HG03095 (cell line): ENCODE measurements around the gene TMSB4X.
"Not testable (repeated sequence)": the region's sequence is repeated elsewhere in the genome, so short reads cannot be mapped to it uniquely, and the experiment has no call there.

Experiments
- ATAC-seq: cut with Tn5 transposase; IDR thresholded peaks from one replicate; pipeline ENCODE4 v1.9.1; 2021; ENCODE audit warnings: moderate library complexity; ENCODE audit not compliant: unreplicated experiment

Gene TMSB4X

DNA sequence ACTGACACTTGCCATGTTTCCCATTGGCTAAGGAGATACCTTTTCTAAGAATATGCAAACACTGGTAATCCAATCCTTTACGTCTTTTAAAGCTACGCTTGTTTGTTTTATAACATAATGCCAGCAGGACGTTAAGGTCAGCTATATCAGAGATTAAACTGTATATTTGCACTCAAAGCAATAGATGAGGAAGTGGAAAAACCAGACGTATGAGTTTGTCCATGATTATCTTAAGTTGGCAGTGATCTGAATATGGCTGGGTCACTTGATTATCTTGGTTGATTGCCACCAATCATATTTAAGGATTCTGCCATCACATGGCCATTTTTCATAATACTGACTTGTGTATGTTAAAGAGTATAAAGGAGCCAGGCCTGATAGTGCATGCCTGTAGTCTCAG is 19.4 kb downstream of the TMSB4X start:
- no peak for ATAC-seq

DNA sequence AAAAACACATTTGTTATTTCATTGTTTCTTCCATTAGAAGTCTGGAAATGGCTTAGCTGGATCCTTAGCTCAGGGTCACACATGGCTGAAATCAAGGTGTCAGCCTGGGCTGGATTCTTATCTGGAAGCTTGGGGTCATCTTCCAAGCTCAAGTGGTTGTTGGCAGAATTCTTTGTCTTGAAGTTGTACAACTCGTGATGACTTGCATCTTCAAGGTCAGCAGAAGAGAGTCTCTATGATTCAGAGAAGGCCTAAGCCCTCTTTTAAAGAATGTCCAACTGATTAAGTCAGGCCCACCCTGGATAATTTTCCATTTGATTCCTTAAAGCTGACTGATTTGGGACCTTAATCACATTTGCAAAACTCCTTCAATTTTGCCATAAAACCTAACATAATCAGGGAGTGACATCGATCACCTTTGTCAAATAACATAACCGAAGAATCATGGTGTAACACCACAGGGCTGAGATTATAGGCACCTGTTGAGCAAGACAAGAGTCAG is 22.1 kb downstream of the TMSB4X start:
- no peak for ATAC-seq

DNA sequence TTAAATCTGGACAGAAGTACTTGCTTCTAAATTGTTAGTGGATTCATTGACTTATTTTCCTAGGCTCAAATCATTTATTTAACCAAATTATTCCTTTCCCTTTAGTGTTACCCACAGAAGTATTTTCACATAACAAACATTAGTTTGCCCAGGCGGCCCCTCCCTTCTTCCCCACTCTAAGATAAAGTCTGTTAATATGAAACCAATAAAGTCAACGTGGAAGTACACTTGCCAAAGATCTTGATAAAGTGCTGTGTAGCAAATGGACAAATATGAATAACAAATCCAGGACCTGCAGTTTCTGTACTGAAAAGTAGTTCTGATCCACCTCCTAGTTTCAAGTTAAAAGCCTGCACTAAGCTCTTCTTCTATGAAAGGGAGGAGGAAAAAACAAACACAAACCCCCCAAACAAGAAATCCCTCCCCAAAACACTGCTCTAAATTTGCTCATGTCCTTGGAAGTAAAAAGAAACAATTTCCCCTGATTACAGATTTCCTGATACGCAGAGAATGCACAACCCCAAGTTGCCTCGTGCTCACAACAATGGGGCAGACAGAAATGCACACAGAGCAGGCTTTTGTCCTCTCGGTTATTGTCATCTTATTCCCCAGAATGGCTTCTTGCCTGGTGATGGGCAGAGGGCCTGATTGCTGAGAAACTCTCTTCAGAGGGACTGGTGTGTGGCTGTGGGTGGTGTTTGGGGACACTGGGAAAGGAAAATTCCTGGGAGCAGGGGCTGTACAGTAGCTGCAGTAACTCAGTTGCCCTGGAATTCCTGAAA is 23.2 kb downstream of the TMSB4X start:
- no peak for ATAC-seq

DNA sequence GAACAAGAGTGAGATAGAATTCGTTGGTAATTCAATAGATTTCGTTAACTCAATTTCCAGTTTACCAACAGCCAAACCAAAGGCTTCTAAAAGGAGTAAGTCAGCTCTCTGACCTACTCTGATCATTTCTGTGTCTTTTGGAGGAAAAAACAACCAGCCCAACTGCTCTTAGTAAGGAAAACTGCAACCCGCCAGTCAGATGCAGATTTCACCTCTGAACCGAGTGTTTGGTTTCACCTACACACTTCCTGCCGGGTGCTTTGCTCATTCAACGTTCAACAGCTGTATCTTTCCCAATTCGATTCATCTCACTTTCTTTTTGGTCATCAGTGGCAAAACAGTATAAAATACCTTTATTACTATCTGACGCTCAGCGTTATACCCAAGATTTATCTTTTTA is 24.5 kb downstream of the TMSB4X start:
- peak; percentile 45 for ATAC-seq

DNA sequence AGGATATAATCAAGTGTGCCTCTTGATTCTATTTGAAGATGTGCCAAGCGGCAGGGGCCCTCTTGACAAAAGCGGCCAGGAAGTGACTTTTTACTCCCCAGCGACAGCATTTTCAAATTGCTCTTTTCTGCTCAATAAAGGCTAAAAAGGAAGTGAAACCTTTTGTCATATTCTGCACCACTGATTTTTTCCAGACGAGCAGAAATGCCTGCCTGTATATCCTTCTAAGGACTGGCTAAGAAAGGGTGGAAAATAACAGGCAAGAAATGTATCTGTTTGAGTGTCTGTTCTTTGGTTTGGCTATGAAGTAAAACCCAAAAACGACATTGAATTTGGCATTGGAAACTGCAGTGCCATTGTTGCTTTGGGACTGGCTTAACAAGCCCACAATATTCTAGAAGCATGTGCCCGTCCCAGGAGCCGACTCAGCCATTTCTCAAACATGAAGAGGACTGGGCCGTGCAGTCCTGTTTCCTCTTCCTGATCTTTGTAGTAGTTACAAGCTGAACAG is 25.4 kb downstream of the TMSB4X start:
- ATAC-seq, result peak; percentile 41

DNA sequence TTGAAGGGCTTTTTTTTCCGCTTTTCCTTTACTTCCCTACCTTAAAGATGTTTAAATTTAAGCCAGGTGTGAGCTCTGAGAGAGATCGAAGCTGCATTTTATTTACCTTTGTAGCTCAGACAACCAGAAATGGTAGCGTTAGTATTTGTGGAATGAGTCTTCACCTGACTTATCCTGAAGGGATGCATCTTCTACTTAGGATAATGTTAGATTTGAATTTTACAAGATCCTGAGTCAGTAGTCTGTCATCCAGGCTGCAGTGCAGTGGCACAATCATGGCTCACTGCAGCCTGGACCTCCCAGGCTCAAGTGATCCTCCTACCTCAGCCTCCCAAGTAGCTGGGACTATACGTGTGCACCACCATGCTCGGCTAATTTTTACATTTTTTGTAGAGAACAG is 26.2 kb downstream of the TMSB4X start:
- ATAC-seq, result no peak

DNA sequence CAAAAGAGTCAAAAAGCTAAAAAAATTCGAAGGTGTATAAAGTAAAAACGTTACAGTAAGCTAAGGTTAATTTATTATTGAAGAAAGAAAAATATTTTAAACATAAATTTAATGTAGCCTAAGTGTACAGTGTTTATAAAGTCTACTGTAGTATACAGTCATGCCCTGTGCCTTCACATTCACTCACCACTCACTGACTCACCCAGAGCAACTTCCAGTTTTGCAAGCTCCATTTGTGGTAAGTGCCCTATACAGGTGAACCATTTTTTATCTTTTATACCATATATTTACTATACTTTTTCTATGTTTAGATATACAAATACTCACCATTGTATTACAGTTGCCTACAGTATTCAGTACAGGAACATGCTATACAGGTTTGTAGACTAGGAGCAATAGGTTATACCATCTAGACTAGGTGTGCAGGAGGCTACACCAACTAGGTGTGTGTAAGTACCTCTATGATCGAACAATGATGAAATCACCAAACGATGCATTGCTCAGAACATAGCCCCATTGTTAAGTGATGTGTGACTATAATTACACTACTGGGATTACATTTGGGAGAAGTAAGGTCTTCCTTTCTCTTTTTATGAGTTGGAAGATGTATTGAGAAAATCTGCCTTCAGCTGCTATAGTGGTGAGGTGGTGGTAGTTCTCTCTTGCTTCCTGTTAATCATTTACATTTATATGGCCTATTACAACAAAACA is 27.2 kb downstream of the TMSB4X start:
- no peak for ATAC-seq

DNA sequence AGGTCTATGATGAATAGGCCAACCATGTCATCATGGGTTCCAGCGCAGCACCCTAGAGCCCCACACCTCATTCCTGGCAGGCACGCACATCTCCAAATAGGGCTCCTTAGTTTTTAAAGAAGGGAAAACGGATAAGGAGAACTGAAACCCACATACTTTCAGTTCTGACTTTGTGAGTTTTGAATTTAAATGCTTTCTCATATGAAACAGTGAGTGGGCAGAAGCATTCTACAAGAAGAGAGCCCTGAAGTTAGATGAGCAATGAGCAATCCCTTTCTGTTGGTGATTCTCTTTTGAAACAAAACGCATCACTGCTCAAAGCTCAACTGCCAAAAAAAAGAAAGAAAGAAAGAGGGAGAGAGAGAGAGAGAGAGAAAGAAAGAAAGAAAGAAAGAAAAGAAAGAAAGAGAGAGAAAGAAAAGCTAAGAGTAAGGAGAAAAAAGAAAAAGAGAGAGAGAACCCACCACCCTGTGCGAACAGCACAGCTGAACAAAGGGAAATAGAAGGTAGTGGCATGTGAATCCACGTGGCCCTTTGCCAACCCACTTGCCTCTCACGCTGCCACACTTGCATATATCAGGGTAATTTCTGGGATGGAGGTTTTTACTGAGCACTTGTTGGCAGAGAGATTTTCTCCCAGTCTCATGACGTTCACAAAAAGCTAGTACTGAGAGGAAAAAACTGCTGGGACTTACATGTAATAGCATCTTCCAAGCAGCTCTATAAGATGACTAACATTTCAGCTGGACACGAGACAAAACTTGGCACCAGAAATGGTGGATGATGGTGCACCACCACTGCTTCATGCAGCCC is 31.0 kb downstream of the TMSB4X start:
- ATAC-seq, result peak; percentile 58

DNA sequence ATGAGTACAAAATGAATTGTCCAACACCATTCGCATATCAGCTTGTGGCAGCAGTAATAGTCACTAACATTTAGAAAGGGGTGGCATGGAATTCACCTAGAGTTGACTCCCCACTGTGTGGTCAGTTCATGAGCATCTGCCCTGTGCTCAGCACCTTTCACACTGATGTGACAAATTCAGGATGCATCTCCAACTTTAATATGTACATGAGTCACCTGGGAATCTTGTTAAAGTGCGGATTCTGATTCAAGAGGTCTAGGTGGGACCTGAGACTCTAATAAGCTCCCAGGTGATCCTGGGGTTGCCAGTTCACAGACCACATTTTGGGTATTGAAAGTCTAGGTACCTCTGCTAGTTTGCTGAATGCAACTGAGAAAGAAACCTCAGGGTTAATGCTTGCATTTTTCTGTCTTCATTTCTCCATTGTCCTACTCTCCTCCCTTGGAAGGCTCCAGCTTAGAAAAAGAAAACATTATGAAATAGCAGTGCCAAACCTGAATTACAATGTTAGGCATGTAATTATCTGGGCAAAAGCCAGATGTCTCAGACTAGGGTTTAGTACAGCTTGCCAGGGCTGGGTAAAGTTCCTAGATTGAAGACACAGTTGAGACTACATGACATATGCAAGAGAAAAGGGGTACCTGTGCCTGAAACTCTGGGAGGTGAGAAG is 32.7 kb downstream of the TMSB4X start:
- no peak for ATAC-seq

DNA sequence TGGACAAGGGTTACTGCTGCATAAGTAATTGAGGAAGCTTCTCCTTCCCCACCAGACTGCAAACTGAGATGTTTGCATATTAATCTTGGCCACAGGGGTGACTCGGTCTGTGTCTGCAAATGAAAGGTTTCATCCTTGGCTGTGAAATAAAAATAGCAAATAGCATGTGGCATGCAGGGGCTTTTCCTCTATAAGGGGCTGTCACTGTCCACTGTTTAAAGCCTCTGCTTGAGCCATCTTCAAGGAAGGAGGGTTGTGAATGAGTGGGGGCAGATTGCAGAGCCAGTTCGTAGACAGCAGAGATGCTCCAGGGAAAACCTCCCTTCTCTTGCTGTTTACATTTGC is 33.3 kb downstream of the TMSB4X start:
- ATAC-seq, result no peak

DNA sequence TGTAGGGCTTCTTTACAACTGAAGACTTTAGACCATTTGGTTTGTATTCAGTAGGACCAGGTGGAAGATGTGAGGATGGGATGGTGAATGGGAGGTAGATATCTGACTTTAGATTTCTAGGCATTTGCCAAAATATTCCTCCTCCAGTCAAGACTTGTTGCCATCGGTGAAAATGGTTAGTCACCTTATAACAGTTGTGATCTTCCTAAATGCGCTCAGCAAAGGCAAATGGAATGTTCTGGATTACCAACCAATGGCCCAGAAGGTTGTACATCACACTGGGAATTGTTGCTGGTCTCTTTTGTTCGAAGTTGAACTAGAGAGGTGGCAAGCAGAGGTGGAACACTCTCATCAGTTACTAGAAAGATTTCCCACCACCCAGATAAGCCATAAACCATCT is 33.9 kb downstream of the TMSB4X start:
- ATAC-seq, result no peak

DNA sequence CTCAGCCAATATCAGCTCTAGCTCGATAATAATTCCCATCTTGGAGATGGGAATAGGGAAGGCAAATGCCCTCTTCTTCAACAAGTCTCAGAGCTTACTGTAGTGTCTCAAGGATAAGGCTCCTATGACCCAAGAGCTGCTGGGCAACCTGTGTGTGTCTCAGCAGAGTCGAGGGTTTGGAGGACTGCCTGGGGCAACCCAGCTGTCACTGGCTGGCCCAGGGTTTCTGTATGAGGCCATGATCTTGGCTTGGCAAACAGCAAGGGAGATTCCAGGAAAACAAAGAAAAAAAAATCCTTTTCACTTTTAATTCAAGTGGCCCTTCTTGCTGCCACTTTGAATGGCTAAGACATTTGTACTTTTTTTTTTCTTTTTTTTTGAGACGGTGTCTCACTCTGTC is 34.4 kb downstream of the TMSB4X start:
- ATAC-seq, result no peak

DNA sequence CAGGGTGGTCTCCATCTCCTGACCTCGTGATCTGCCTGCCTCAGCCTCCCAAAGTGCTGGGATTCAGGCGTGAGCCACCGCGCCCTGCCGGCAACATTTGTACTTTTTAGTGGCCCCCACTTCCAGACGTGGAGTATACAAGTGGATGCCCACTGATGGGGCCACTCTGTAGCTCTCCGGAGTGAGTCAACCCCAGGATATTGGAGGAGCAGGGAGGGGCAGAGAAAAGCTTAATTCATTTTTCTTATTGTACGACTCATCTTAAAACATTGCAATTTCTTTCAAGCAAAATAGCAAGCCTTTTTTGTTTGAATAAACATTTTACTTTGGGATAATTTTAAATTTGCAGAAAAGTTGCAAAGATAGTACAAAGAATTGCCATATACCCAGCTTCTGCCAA is 34.9 kb downstream of the TMSB4X start:
- no peak for ATAC-seq

DNA sequence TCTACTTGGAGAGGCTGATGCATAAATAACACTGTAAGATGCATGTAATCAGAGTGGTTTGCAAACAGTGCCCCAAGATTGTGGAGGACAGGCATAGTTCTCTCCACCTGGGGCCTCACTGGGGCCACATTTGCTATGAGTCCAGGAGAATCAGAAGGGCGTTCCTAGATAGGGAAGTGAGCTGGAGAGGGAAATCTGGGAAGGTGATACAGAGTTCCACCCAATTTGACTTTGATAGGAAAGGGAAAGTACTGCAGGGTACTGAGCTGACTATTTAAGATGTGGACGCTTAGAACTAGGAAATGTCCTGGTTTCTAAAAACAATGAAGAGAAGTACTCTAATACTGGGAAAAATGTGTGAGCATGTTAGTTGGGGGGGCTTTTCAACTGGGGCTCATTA is 35.6 kb downstream of the TMSB4X start:
- ATAC-seq, result no peak

DNA sequence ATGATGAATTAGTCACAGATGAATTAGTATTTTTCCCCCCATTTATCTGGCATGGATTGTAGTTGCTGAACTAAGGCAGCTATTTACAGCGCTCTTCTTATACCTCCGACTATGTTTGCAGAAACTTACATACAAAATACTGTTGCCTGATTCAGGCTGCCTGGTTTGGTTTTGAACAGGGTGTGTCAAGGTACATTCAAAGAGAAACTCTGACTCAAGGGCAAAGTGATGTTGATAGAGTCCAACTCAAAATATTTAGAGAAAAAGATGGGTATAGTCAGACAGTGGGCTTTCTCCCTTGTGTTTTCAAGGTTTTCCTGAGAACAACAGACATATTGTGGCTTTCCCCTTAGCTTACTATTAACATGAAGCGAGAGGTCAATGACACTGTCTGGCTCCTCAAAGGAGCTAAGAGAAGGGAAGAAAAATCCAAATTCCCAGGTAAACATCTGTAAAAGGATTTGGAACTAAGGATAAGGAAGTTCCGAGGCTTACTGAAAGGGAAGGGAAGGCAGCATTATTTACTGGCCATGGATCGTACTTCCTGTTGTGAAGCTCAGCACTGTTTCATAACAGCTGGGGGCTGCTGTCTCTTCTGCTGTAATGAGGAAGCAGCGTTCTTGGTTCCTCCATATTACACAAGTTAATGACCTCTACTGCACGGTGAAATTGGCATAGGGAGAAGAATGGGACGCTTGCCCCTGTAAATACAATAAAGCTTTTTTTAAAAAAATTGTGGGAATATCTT is 38.6 kb downstream of the TMSB4X start:
- ATAC-seq, result peak; percentile 81

DNA sequence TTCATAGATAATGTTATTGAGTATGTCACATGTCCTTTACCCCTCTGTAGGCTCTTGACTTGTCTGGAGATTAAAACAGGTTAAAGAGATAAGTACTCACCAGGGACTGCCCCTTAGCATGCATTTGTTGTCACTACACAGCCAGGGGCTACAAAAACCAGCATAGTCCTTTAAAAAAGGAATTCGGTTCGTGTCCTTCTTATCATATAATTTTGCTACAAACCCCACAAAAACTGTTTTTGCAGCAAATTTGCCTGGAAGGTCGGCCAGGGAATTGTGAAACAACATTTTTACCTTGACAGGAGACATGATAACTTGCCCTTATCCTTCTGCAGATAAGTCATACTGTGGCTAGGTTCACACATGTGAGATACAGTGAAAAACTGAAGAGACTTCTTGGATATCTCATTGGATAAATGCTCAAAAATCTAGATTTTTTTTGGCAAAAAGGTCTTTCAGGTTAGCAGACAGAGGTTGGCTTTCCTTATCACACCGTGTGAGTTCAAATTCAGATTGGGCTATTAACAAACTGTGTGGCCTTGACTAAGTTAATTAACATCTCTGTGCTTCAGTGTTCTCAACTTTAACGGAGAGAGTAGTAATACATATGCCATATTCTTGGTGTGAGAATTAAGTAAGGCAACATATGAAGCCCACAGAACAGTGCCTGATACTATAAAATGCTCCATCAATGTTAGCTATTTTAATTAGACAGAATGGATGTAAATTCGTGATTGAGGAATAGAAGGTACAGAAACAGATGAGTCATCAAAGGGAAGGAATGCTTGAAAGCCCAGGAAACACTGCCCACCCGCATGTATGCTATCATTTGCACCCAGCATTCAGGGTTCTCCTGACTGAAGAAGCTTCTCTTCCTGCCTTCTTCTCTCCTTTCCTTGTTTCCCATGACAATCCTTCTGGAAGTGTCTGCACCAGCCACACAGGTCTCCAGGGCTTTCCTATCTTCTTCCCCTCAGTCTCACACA is 39.5 kb downstream of the TMSB4X start:
- peak; percentile 27 for ATAC-seq

DNA sequence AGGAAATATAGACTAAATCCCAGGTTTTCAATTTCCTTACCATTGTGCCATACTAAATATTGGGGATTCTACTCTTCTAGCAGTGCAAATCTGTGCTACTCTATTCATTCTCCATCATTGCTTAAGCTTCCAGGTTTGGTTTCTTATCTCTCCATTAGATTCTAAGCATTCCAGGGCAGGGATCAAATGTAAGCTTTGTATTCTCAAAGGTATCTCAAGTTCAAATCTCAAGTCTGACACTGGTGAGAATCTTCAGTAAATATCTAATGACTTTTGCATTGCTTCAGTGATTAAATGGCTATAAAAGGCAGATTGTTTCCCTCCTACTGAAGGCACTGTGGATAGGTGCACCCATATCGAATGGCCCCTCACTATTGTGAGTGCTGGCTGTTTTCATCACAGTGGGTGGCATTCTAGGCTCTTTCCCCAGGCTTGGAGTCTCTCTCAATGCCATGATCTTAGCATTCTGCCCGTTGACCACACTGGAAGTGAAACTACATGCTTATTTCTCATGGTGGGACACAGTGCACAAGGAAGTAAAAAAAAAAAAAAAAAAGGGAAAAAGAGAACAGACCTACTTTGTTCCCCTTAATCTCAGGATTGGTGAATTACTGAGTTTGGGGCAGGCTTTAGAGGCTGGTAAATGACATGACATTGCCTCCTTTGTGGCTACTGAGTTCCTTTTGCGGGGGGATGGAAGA is 40.8 kb downstream of the TMSB4X start:
- no peak for ATAC-seq

DNA sequence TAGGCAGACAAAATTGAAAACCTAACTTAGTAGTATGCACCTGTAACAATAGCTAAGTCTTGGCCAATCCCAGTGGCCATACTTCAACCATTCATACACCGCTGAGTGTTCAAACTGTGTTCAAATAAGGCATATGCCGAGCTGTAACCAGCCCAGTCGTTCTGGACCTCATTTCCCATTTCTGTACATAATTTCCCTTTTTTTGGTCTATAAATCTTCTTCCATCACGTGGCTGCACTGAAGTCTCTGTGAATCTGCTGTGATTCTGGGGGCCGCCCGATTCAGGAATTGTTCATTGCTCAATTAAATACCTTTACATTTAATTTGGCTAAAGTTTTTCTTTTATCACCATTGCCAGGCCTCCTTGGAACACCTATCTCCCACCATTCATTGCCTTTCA is 41.8 kb downstream of the TMSB4X start:
- not testable (repeated sequence) for ATAC-seq
